GM19328 (cell line): ENCODE measurements around the gene ABCG8.

Source experiments
- ATAC-seq: cut with Tn5 transposase; IDR thresholded peaks from one replicate; pipeline ENCODE4 v1.9.1; 2021; ENCODE audit warnings: mild to moderate bottlenecking, moderate library complexity; ENCODE audit not compliant: unreplicated experiment

The ABCG8 gene

GRCh38 chr2:43855292-43855691 lies 16.5 kb downstream of the ABCG8 start:
- ATAC-seq, result no peak

- ATAC-seq, result no peak
Measured at GRCh38 chr2:43872151-43872550, 33.4 kb downstream of the ABCG8 start.

GRCh38 chr2:43874776-43875451 lies 36.1 kb downstream of the ABCG8 start:
- no peak for ATAC-seq

- no peak for ATAC-seq
Measured at GRCh38 chr2:43877782-43878464, 39.2 kb downstream of the ABCG8 start.

GRCh38 chr2:43879261-43879660 lies 40.5 kb downstream of the ABCG8 start:
- no peak for ATAC-seq

- ATAC-seq, result no peak
Measured at GRCh38 chr2:43880471-43880870, 41.7 kb downstream of the ABCG8 start.

GRCh38 chr2:43880952-43881351 lies 42.2 kb downstream of the ABCG8 start:
- ATAC-seq, result no peak

GRCh38 chr2:43882312-43882711 lies 43.5 kb downstream of the ABCG8 start:
- ATAC-seq, result no peak

GRCh38 chr2:43884689-43885088 lies 45.9 kb downstream of the ABCG8 start:
- no peak for ATAC-seq

GRCh38 chr2:43885132-43885632 lies 46.4 kb downstream of the ABCG8 start:
- ATAC-seq, result no peak

GRCh38 chr2:43887176-43887575 lies 48.4 kb downstream of the ABCG8 start:
- no peak for ATAC-seq

- no peak for ATAC-seq
Measured at GRCh38 chr2:43889416-43889815, 50.6 kb downstream of the ABCG8 start.

GRCh38 chr2:43890855-43891254 lies 52.1 kb downstream of the ABCG8 start:
- no peak for ATAC-seq

- ATAC-seq, result no peak
Measured at GRCh38 chr2:43894743-43895142, 56.0 kb downstream of the ABCG8 start.

GRCh38 chr2:43896906-43897305 lies 58.1 kb downstream of the ABCG8 start:
- ATAC-seq, result no peak

- ATAC-seq, result no peak
Measured at GRCh38 chr2:43897492-43897891, 58.7 kb downstream of the ABCG8 start.

- no peak for ATAC-seq
Measured at GRCh38 chr2:43898134-43898837, 59.5 kb downstream of the ABCG8 start.

- ATAC-seq, result no peak
Measured at GRCh38 chr2:43898838-43899346, 60.1 kb downstream of the ABCG8 start.

GRCh38 chr2:43899589-43899988 lies 60.8 kb downstream of the ABCG8 start:
- ATAC-seq, result no peak

- no peak for ATAC-seq
Measured at GRCh38 chr2:43905371-43905803, 66.6 kb downstream of the ABCG8 start.

- ATAC-seq, result no peak
Measured at GRCh38 chr2:43905871-43906270, 67.1 kb downstream of the ABCG8 start.
